Smooth muscle cell (in vitro differentiated cells): Measurements from ENCODE around the gene SCMH1. TPM values are rescaled to one million over a fixed set of nuclear protein-coding genes. Genes with fewer than 3 reads are reported as not detected.
"Not testable (repeated sequence)": the region's sequence is repeated elsewhere in the genome, so short reads cannot be mapped to it uniquely, and the experiment has no call there.

Source experiments
- DNase-seq: peaks from one replicate; lab custom pipeline; 2025; ENCODE audit not compliant: unreplicated experiment; lab: John Stamatoyannopoulos, UW
- H2AFZ ChIP-seq: fragments of 200-600 bp; sonication (generic); 2 replicates; pipeline ENCODE4 v1.6.0; 2016; ENCODE audit warnings: antibody characterized with exemption, low read depth, mild to moderate bottlenecking
- H3F3A ChIP-seq: fragments of 200-600 bp; sonication (generic); 2 replicates; pipeline ENCODE4 v1.6.0; 2017; ENCODE audit warnings: antibody characterized with exemption, low read depth
- H3K27ac ChIP-seq: fragments of 200-600 bp; sonication (generic); 2 replicates; pipeline ENCODE4 v1.5.1; 2016; ENCODE audit warnings: low read depth, mild to moderate bottlenecking
- H3K27me3 ChIP-seq: fragments of 200-600 bp; sonication (generic); 2 replicates; pipeline ENCODE4 v1.6.1; 2016; ENCODE audit warnings: low read depth, mild to moderate bottlenecking
- H3K36me3 ChIP-seq: fragments of 200-600 bp; sonication (generic); 2 replicates; pipeline ENCODE4 v1.5.1; 2016; ENCODE audit warnings: low read depth
- H3K4me1 ChIP-seq: fragments of 200-600 bp; sonication (generic); 2 replicates; pipeline ENCODE4 v1.5.1; 2016; ENCODE audit warnings: low read depth
- H3K4me2 ChIP-seq: fragments of 200-600 bp; sonication (generic); 2 replicates; pipeline ENCODE4 v1.6.0; 2016; ENCODE audit warnings: mild to moderate bottlenecking
- H3K4me3 ChIP-seq: fragments of 200-600 bp; sonication (generic); 2 replicates; pipeline ENCODE4 v1.5.1; 2016; ENCODE audit warnings: mild to moderate bottlenecking
- H3K79me2 ChIP-seq: fragments of 200-600 bp; sonication (generic); 2 replicates; pipeline ENCODE4 v1.6.0; 2016; ENCODE audit warnings: low read depth, mild to moderate bottlenecking
- H3K9ac ChIP-seq: fragments of 200-600 bp; sonication (generic); 2 replicates; pipeline ENCODE4 v1.6.0; 2016; ENCODE audit warnings: low read depth
- H3K9me3 ChIP-seq: fragments of 200-600 bp; sonication (generic); replicated peaks from 2 replicates; pipeline ENCODE4 v1.5.1; 2016; ENCODE audit warnings: low read depth
- H4K20me1 ChIP-seq: fragments of 200-600 bp; sonication (generic); 2 replicates; pipeline ENCODE4 v1.6.0; 2016; ENCODE audit warnings: low read depth
- WGBS: methylation state at CpG from one replicate; pipeline ENCODE4 v1.1.7; 2016; ENCODE audit warnings: low lambda C conversion rate; 5-methylcytosine and 5-hydroxymethylcytosine counted together
- polyA plus RNA-seq: library from polyadenylated mRNA; unstranded; fragments of >200 nt; fragmentation: Nextera tagmentation; extraction: Ambion mirVana; gene quantifications from 2 replicates; pipeline ENCODE4 v1.2.1, GENCODE V29; 2016
- total RNA-seq: library from RNA; depleted of rRNA; stranded (reverse); fragments of >200 nt; gene quantifications from 2 replicates; pipeline ENCODE4 v1.2.3, GENCODE V29; 2014
- TF ChIP-seq, protein P1 (sequence below): fragments of 200-600 bp; sonication (generic); IDR thresholded peaks from 2 replicates; pipeline ENCODE4 v1.5.1; 2017; ENCODE audit warnings: borderline replicate concordance, mild to moderate bottlenecking, antibody characterized with exemption; ENCODE audit not compliant: insufficient read depth, poor library complexity, severe bottlenecking

SCMH1 gene
- total and polyA plus RNA-seq, 2 experiments from 2014 or later = 24.0 to 46.4 TPM

DNA sequence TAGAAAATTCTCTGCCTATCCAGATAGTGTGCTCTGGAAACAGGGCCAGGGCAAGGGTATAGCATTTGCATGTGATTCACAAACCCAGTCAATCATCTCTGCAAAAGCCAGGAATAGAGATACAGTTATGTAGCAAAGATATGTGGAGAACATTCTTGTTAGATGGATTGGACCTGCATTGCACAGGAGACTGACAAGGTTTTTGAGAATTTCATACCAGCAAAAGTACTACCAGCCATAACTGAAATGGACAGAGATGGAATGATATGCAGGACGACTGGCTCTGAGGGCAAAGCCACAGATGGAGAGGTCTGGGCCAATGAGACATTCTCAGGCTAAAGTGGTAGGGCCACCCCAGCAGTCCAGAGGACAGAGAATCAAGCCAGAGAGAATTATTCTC lies 24.7 kb downstream of the SCMH1 start:
- Histone ChIP-seq H3K27ac (no peak overlapping the region), H2AFZ (no peak overlapping the region), H4K20me1 (peaks cover 70% of the 10 kb centered on the region), H3K4me3 (no peak overlapping the region), H3K4me1 (no peaks in the 10 kb centered on the region), H3K4me2 (no peak overlapping the region), H3K27me3 (no peaks in the 10 kb centered on the region), H3K9ac (no peak overlapping the region), H3K9me3 (no peaks in the 10 kb centered on the region), H3F3A (no peaks in the 10 kb centered on the region), H3K36me3 (no peaks in the 10 kb centered on the region), H3K79me2 (peaks cover 53% of the 10 kb centered on the region)
- DNase-seq = no peak
- 100% methylated on average over 1 of the region's 1 CpG for WGBS
- TF ChIP-seq, protein P1, sequence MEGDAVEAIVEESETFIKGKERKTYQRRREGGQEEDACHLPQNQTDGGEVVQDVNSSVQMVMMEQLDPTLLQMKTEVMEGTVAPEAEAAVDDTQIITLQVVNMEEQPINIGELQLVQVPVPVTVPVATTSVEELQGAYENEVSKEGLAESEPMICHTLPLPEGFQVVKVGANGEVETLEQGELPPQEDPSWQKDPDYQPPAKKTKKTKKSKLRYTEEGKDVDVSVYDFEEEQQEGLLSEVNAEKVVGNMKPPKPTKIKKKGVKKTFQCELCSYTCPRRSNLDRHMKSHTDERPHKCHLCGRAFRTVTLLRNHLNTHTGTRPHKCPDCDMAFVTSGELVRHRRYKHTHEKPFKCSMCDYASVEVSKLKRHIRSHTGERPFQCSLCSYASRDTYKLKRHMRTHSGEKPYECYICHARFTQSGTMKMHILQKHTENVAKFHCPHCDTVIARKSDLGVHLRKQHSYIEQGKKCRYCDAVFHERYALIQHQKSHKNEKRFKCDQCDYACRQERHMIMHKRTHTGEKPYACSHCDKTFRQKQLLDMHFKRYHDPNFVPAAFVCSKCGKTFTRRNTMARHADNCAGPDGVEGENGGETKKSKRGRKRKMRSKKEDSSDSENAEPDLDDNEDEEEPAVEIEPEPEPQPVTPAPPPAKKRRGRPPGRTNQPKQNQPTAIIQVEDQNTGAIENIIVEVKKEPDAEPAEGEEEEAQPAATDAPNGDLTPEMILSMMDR = no peak

GRCh38 chr1:41215623-41216022 lies 26.5 kb downstream of the SCMH1 start:
- DNase-seq = no peak
- H3K79me2 ChIP-seq = peaks cover 61% of the 10 kb centered on the region
- no peak overlapping the region for H3K27ac ChIP-seq
- no peaks in the 10 kb centered on the region for H3K27me3 ChIP-seq
- no peak overlapping the region for H2AFZ ChIP-seq
- no peak overlapping the region for H3K4me3 ChIP-seq
- no peak overlapping the region for H3K4me2 ChIP-seq
- no peaks in the 10 kb centered on the region for H3K9me3 ChIP-seq
- no peaks in the 10 kb centered on the region for H3F3A ChIP-seq
- TF ChIP-seq, protein P1 = no peak
- peaks cover 57% of the 10 kb centered on the region for H4K20me1 ChIP-seq
- no peak overlapping the region for H3K9ac ChIP-seq
- H3K4me1 ChIP-seq = no peaks in the 10 kb centered on the region
- H3K36me3 ChIP-seq = no peaks in the 10 kb centered on the region

DNA sequence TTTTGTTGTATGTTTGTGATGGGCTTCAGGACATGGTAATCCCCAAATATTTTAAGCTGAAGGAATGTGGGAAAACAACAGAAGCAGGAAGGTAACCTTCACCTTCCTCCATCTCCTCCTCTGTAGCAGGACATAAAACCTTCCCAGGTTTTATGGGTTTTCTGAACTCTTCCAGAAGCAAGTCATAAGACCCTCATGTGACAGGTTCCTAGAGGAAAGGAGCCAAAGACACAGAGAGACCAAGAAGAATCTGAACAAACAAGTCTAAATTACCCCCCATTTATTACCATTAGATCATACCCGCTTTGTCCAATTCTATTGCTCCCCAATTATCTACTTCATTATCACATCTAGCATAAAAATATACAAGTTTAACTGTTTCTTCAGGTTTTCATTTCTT lies 28.8 kb downstream of the SCMH1 start:
- no peaks in the 10 kb centered on the region for H3K4me1 ChIP-seq
- no peak for DNase-seq
- H3K4me3 ChIP-seq = no peak overlapping the region
- no peaks in the 10 kb centered on the region for H3F3A ChIP-seq
- H3K9me3 ChIP-seq = no peaks in the 10 kb centered on the region
- no peak overlapping the region for H3K9ac ChIP-seq
- no peak overlapping the region for H3K27ac ChIP-seq
- TF ChIP-seq, protein P1 = no peak
- H3K27me3 ChIP-seq = no peaks in the 10 kb centered on the region
- H3K36me3 ChIP-seq = no peaks in the 10 kb centered on the region
- 88% methylated on average over 1 of the region's 1 CpG for WGBS
- peaks cover 46% of the 10 kb centered on the region for H4K20me1 ChIP-seq
- H3K4me2 ChIP-seq = no peak overlapping the region
- H3K79me2 ChIP-seq = peaks cover 66% of the 10 kb centered on the region
- H2AFZ ChIP-seq = no peak overlapping the region

GRCh38 chr1:41211608-41212007 lies 30.5 kb downstream of the SCMH1 start:
- not testable (repeated sequence) for H3K36me3 ChIP-seq, H3K27ac ChIP-seq, H3K4me3 ChIP-seq, H3K4me1 ChIP-seq, H3K27me3 ChIP-seq, H2AFZ ChIP-seq, DNase-seq, H3K9me3 ChIP-seq, H3K4me2 ChIP-seq, H3F3A ChIP-seq, H3K9ac ChIP-seq
- peaks cover 69% of the 10 kb centered on the region for H3K79me2 ChIP-seq
- WGBS = 95% methylated on average over 2 of the region's 2 CpGs
- H4K20me1 ChIP-seq = peaks cover 32% of the 10 kb centered on the region

- not testable (repeated sequence) for DNase-seq, H3K27ac ChIP-seq, H3K27me3 ChIP-seq, H3F3A ChIP-seq, H2AFZ ChIP-seq, H4K20me1 ChIP-seq, H3K4me2 ChIP-seq, H3K9ac ChIP-seq, H3K9me3 ChIP-seq, H3K4me1 ChIP-seq, H3K36me3 ChIP-seq, H3K4me3 ChIP-seq
- peaks cover 57% of the 10 kb centered on the region for H3K79me2 ChIP-seq
- 93% methylated on average over 2 of the region's 2 CpGs for WGBS
These were observed 35.1 kb downstream of the SCMH1 start for GRCh38 chr1:41207053-41207452.
